Ovary (tissue), 9 donors: ENCODE measurements around the gene RNASET2. TPM values are rescaled to one million over a fixed set of nuclear protein-coding genes. Genes with fewer than 3 reads are reported as not detected.

Experiments used
- DNase-seq, 5 donors: peaks; one replicate each; pipeline ENCODE4 v3.0.0-alpha.2; 2019 to 2020
- H3K27ac ChIP-seq, 2 donors: fragments of 200-600 bp; one replicate each; pipeline versions ENCODE4 v1.5.1 to v1.8.0; 2019 to 2022
- H3K27me3 ChIP-seq: fragments of 200-600 bp; one replicate; pipeline ENCODE4 v1.8.0; 2022
- H3K36me3 ChIP-seq: fragments of 200-600 bp; sonication (generic); one replicate; pipeline ENCODE4 v1.5.1; 2019
- H3K4me1 ChIP-seq: one replicate; pipeline ENCODE4 v1.8.1; 2013; ENCODE audit warnings: mild to moderate bottlenecking, moderate library complexity; ENCODE audit not compliant: insufficient read depth
- H3K4me3 ChIP-seq: fragments of 200-600 bp; sonication (generic); one replicate; pipeline ENCODE4 v1.5.1; 2017
- H3K9me3 ChIP-seq, 2 donors: fragments of 200-600 bp in 1 of 2; sonication (generic) in 1 of 2; one replicate each; pipeline versions ENCODE4 v1.5.1 to v1.8.1; 2013 to 2019; ENCODE audit warnings: mild to moderate bottlenecking in 1 of 2, moderate library complexity in 1 of 2
- CTCF ChIP-seq, 3 donors: fragments of 450-650 bp in 2 of 3; fragments of 200-600 bp in 1 of 3; IDR thresholded peaks; one replicate each; pipeline versions ENCODE4 v1.5.1 to v1.8.0; 2016 to 2022; ENCODE audit warnings: antibody characterized with exemption in 3 of 3, mild to moderate bottlenecking in 1 of 3
- EP300 ChIP-seq: sonication (generic); formaldehyde crosslinking; IDR thresholded peaks from one replicate; pipeline ENCODE4 v1.6.1; 2017; ENCODE audit warnings: antibody characterized with exemption
- POLR2A ChIP-seq: fragments of 450-650 bp; IDR thresholded peaks from one replicate; pipeline ENCODE4 v1.6.1; 2017; ENCODE audit warnings: antibody characterized with exemption, mild to moderate bottlenecking, moderate library complexity
- WGBS, 3 donors: extraction: QIAGEN DNeasy Blood & Tissue Kit in 1 of 3; methylation state at CpG; one replicate each; pipeline versions ENCODE4 v1.1.5 to v1.1.7; 2013 to 2017; 5-methylcytosine and 5-hydroxymethylcytosine counted together
- intact Hi-C, 4 donors: fragments of 100-400 bp; cut with DNase I; formaldehyde crosslinking; loops; one replicate each; pipeline versions ENCODE4 v1.11.0 to v1.15.1; 2022 to 2023
- polyA plus RNA-seq, 2 donors: library from polyadenylated mRNA; stranded (reverse); fragments of 200-250 nt in 1 of 2; fragments of 350-450 nt in 1 of 2; fragmentation: Illumina TruSeq in 1 of 2; extraction: RNeasy Lipid Tissue Mini Kit (QIAGEN cat#74804) in 1 of 2; gene quantifications; one replicate each; pipeline ENCODE4 v1.2.3, GENCODE V29; 2013 to 2014
- total RNA-seq, 7 donors: library from RNA; depleted of rRNA in 2 of 7; stranded (reverse); fragments of >200 nt in 2 of 7; fragmentation: NEBNext Ultra II Directional in 3 of 7; extraction: Animal tissue kit (Norgen Biotek cat#: 25700) in 3 of 7; gene quantifications; one replicate each; pipeline versions ENCODE4 v1.1.0 to v1.2.4, GENCODE V29; 2016 to 2023
- donor health status: DM: no; HTN: no; CAD: no; lungs with moderate emphysema.
- donor health status: DM: no; HTN: no; CAD: no.
- donor health status: Bipolar disorder and iron deficiency.
- donor health status: DM: yes; HTN: yes; CAD: no.
- donor health status: DM: no; HTN: no; CAD: no.
- donor health status: DM: yes; HTN: yes; CAD: no.

RNASET2 gene
- total and polyA plus RNA-seq, 9 donors, result 34.8 to 211 (median 56.0) TPM

GRCh38 chr6:166958926-166959861 lies 2.8 kb upstream of the RNASET2 start:
- TF ChIP-seq CTCF (IDR thresholded peaks at IDR 0.05), result no peak
- no peak for TF ChIP-seq POLR2A
- no peak for TF ChIP-seq EP300
- intact Hi-C loops, result no loop called here
- 77 to 81% (median 79%) methylated on average over 13 of the region's 13 CpGs for WGBS, 3 donors
- no peak for DNase-seq
- Histone ChIP-seq H3K27ac (no peak overlapping the region), H3K27me3 (no peaks in the 10 kb centered on the region), H3K36me3 (no peaks in the 10 kb centered on the region), H3K4me3 (no peak overlapping the region), H3K4me1 (peaks cover 3% of the 10 kb centered on the region), H3K9me3 (no peaks in the 10 kb centered on the region)

- 81 to 90% (median 87%) methylated on average over 5 of the region's 5 CpGs for WGBS, 3 donors
- DNase-seq, result no peak
- Histone ChIP-seq H3K4me3 (no peak overlapping the region), H3K27me3 (no peaks in the 10 kb centered on the region), H3K36me3 (no peaks in the 10 kb centered on the region), H3K27ac (peak overlapping the region in 1 of 2 donors; percentile 88), H3K4me1 (peaks cover 3% of the 10 kb centered on the region), H3K9me3 (no peaks in the 10 kb centered on the region)
- TF ChIP-seq EP300 (no peak), CTCF (IDR thresholded peaks at IDR 0.05) (no peak), POLR2A (no peak)
- intact Hi-C loops, result no loop called here
Measured at GRCh38 chr6:166957805-166958076, 1.4 kb upstream of the RNASET2 start.

DNA sequence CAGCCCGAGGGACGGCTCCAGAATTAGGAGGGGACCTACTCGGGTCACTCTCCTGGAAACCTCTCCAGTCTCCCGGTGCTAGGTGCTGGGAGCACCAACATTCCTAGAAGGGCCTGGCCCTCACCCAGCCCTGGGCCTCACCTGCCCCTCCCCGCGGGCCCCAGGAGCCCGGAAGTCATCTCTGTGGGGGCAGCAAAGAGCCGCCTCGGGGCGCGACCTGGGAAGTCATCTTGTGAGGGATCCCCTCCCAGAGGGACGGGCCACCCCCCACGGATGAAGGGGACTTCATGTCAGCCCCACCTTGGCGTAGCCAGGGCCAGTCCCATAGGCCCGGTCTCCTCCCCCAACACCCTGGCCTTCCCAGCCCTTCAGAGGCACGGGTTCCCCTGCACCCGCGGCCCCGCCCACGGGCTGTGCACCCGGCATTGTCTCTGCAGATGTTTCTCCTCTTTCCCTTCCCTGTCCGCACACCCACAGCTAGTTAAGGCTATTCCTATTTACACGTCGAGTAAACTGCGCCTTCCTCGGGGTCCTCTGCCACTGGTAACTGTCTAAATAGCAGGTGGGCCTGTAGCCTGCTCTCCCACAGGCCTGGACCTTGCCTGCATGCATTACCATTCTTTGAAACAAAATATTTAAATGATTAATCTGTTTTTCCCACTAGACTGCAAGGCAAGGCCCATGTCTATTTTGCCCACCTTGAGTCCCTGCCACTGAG lies 896 bp upstream of the RNASET2 start:
- H3K4me3 ChIP-seq, result peak overlapping the region; percentile 61
- intact Hi-C loops, result no loop called here
- WGBS, 3 donors, result 4 to 10% (median 6%) methylated on average over 20 to 26 of the region's 26 CpGs
- H3K4me1 ChIP-seq, result peaks cover 3% of the 10 kb centered on the region
- H3K27me3 ChIP-seq, result no peaks in the 10 kb centered on the region
- peak; percentile 53 to 71 (median 63) for DNase-seq
- no peaks in the 10 kb centered on the region for H3K9me3 ChIP-seq
- H3K36me3 ChIP-seq, result no peaks in the 10 kb centered on the region
- TF ChIP-seq POLR2A (no peak), EP300 (no peak), CTCF (IDR thresholded peaks at IDR 0.05) (no peak)
- peak overlapping the region; percentile 35 to 88 for H3K27ac ChIP-seq

GRCh38 chr6:166955865-166956443 lies 396 bp downstream of the RNASET2 start:
- intact Hi-C loops, result no loop called here
- 1 to 2% (median 1%) methylated on average over 38 to 54 of the region's 54 CpGs for WGBS, 3 donors
- Histone ChIP-seq H3K27me3 (no peaks in the 10 kb centered on the region), H3K36me3 (no peaks in the 10 kb centered on the region), H3K4me3 (peak overlapping the region; percentile 61), H3K27ac (peak overlapping the region in 1 of 2 donors; percentile 88), H3K4me1 (peaks cover 3% of the 10 kb centered on the region), H3K9me3 (no peaks in the 10 kb centered on the region)
- no peak for DNase-seq
- no peak for TF ChIP-seq CTCF (IDR thresholded peaks at IDR 0.05)
- no peak for TF ChIP-seq POLR2A
- TF ChIP-seq EP300, result no peak
